Measurements from ENCODE around the gene NPAS2.

Gene NPAS2

GRCh38 chr2:100978582-100979191 is 158.7 kb downstream of the NPAS2 start:
- Histone ChIP-seq H3K36me3 (ENCODE audit: low read depth) (peaks cover 28% of the 10 kb centered on the region), H3K27me3 (ENCODE audit: insufficient read depth, poor library complexity, severe bottlenecking) (no peaks in the 10 kb centered on the region), H3K4me1 (ENCODE audit: insufficient read depth, poor library complexity, severe bottlenecking) (no peaks in the 10 kb centered on the region), H3K9me3 (ENCODE audit: severe bottlenecking) (no peaks in the 10 kb centered on the region), H3K27ac (ENCODE audit: poor library complexity, severe bottlenecking) (no peak overlapping the region), H3K4me3 (ENCODE audit: severe bottlenecking) (no peak overlapping the region)
- no peak for TF ChIP-seq CTCF (IDR thresholded peaks at IDR 0.05; ENCODE audit: poor library complexity, severe bottlenecking)
- ATAC-seq (ENCODE audit: low read depth), result no peak
- DNase-seq (ENCODE audit: low spot score), result no peak

GRCh38 chr2:100980046-100980445 is 160.1 kb downstream of the NPAS2 start:
- TF ChIP-seq CTCF (IDR thresholded peaks at IDR 0.05; ENCODE audit: poor library complexity, severe bottlenecking), result no peak
- DNase-seq (ENCODE audit: low spot score) (no peak), ATAC-seq (ENCODE audit: low read depth) (no peak)
- H3K27ac ChIP-seq (ENCODE audit: poor library complexity, severe bottlenecking), result no peak overlapping the region
- no peaks in the 10 kb centered on the region for H3K27me3 ChIP-seq (ENCODE audit: insufficient read depth, poor library complexity, severe bottlenecking)
- H3K4me3 ChIP-seq (ENCODE audit: severe bottlenecking), result no peak overlapping the region
- H3K4me1 ChIP-seq (ENCODE audit: insufficient read depth, poor library complexity, severe bottlenecking), result no peaks in the 10 kb centered on the region
- no peaks in the 10 kb centered on the region for H3K9me3 ChIP-seq (ENCODE audit: severe bottlenecking)
- peaks cover 27% of the 10 kb centered on the region for H3K36me3 ChIP-seq (ENCODE audit: low read depth)

GRCh38 chr2:100981011-100981410 is 161.1 kb downstream of the NPAS2 start:
- no peaks in the 10 kb centered on the region for H3K27me3 ChIP-seq (ENCODE audit: insufficient read depth, poor library complexity, severe bottlenecking)

GRCh38 chr2:100982431-100982861 is 162.5 kb downstream of the NPAS2 start:
- H3K27ac ChIP-seq (ENCODE audit: poor library complexity, severe bottlenecking), result no peak overlapping the region
- no peak overlapping the region for H3K4me3 ChIP-seq (ENCODE audit: severe bottlenecking)
- DNase-seq (ENCODE audit: low spot score), result no peak
- TF ChIP-seq CTCF (IDR thresholded peaks at IDR 0.05; ENCODE audit: poor library complexity, severe bottlenecking), result no peak
- no peak for ATAC-seq (ENCODE audit: low read depth)
- H3K36me3 ChIP-seq (ENCODE audit: low read depth), result 0 out of 2 replicates have a peak, but pooled peaks cover 11% of the 10 kb centered on the region
- H3K4me1 ChIP-seq (ENCODE audit: insufficient read depth, poor library complexity, severe bottlenecking), result no peaks in the 10 kb centered on the region
- H3K27me3 ChIP-seq (ENCODE audit: insufficient read depth, poor library complexity, severe bottlenecking), result no peaks in the 10 kb centered on the region
- H3K9me3 ChIP-seq (ENCODE audit: severe bottlenecking), result no peaks in the 10 kb centered on the region

More at GRCh38 chr2:100981011-100981410, 161.1 kb downstream of the NPAS2 start:
- Histone ChIP-seq H3K4me1 (ENCODE audit: insufficient read depth, poor library complexity, severe bottlenecking) (no peaks in the 10 kb centered on the region), H3K27ac (ENCODE audit: poor library complexity, severe bottlenecking) (no peak overlapping the region), H3K36me3 (ENCODE audit: low read depth) (peaks cover 18% of the 10 kb centered on the region), H3K4me3 (ENCODE audit: severe bottlenecking) (no peak overlapping the region), H3K9me3 (ENCODE audit: severe bottlenecking) (no peaks in the 10 kb centered on the region)
- ATAC-seq (ENCODE audit: low read depth) (no peak; the same call in 2 of the 3 replicates), DNase-seq (ENCODE audit: low spot score) (no peak)
- TF ChIP-seq CTCF (IDR thresholded peaks at IDR 0.05; ENCODE audit: poor library complexity, severe bottlenecking), result no peak

GRCh38 chr2:100983201-100983600 is 163.3 kb downstream of the NPAS2 start:
- no peak for ATAC-seq (ENCODE audit: low read depth)
- TF ChIP-seq CTCF (IDR thresholded peaks at IDR 0.05; ENCODE audit: poor library complexity, severe bottlenecking), result no peak
- 0 out of 2 replicates have a peak, but pooled peaks cover 9% of the 10 kb centered on the region for H3K36me3 ChIP-seq (ENCODE audit: low read depth)

More at GRCh38 chr2:100983201-100983600, 163.3 kb downstream of the NPAS2 start:
- no peaks in the 10 kb centered on the region for H3K27me3 ChIP-seq (ENCODE audit: insufficient read depth, poor library complexity, severe bottlenecking)
- no peak overlapping the region for H3K27ac ChIP-seq (ENCODE audit: poor library complexity, severe bottlenecking)
- no peak for DNase-seq (ENCODE audit: low spot score)
- no peaks in the 10 kb centered on the region for H3K9me3 ChIP-seq (ENCODE audit: severe bottlenecking)
- no peaks in the 10 kb centered on the region for H3K4me1 ChIP-seq (ENCODE audit: insufficient read depth, poor library complexity, severe bottlenecking)
- H3K4me3 ChIP-seq (ENCODE audit: severe bottlenecking), result no peak overlapping the region
